Esophagus squamous epithelium (tissue), 5 donors: ENCODE results near the gene MYT1. TPM values are rescaled to one million over a fixed set of nuclear protein-coding genes. Genes with fewer than 3 reads are reported as not detected.
"Not testable (repeated sequence)": the region's sequence is repeated elsewhere in the genome, so short reads cannot be mapped to it uniquely, and the experiment has no call there.

Experiments
- DNase-seq: peaks from one replicate; lab custom pipeline; 2025; lab: John Stamatoyannopoulos, UW
- H3K27ac ChIP-seq, 4 donors: fragments of 200-600 bp; sonication (generic); one replicate each; pipeline ENCODE4 v1.5.1; 2016 to 2019; ENCODE audit warnings: mild to moderate bottlenecking in 1 of 4
- H3K27me3 ChIP-seq, 4 donors: fragments of 200-600 bp; sonication (generic); 1 replicate in 3 of 4; 2 replicates in 1 of 4; pipeline versions ENCODE4 v1.5.1 to v1.6.0; 2017 to 2021; ENCODE audit warnings: antibody characterized with exemption in 1 of 4
- H3K36me3 ChIP-seq, 3 donors: fragments of 200-600 bp; sonication (generic); one replicate each; pipeline ENCODE4 v1.5.1; 2016 to 2019
- H3K4me1 ChIP-seq, 3 donors: fragments of 200-600 bp; sonication (generic); one replicate each; pipeline ENCODE4 v1.5.1; 2017 to 2019
- H3K4me3 ChIP-seq, 4 donors: fragments of 200-600 bp; sonication (generic); 1 replicate in 3 of 4; 2 replicates in 1 of 4; pipeline ENCODE4 v1.5.1; 2016 to 2019; ENCODE audit warnings: mild to moderate bottlenecking in 2 of 4, moderate library complexity in 1 of 4
- H3K9me3 ChIP-seq, 3 donors: fragments of 200-600 bp; sonication (generic); one replicate each; pipeline ENCODE4 v1.5.1; 2016 to 2019
- POLR2A ChIP-seq, 4 donors: fragments of 450-650 bp; IDR thresholded peaks; one replicate each; pipeline ENCODE4 v1.6.1; 2017; ENCODE audit warnings: antibody characterized with exemption in 4 of 4, mild to moderate bottlenecking in 4 of 4, moderate library complexity in 3 of 4
- WGBS, 2 donors: methylation state at CpG; one replicate each; pipeline ENCODE4 v1.1.5; 2018; 5-methylcytosine and 5-hydroxymethylcytosine counted together
- intact Hi-C: fragments of 100-400 bp; cut with DNase I; formaldehyde crosslinking; loops from one replicate; pipeline ENCODE4 v1.15.0; 2022
- total RNA-seq, 4 donors: library from RNA; depleted of rRNA; stranded (reverse); fragments of >200 nt; gene quantifications; one replicate each; pipeline ENCODE4 v1.1.0, GENCODE V29; 2016
- TF ChIP-seq, protein P1 (sequence below), 6 experiments: fragments of 450-650 bp in 4 of 6; fragments of 200-600 bp in 2 of 6; sonication (generic) in 2 of 6; IDR thresholded peaks; one replicate each; pipeline ENCODE4 v1.5.1; 2016 to 2019; ENCODE audit warnings: antibody characterized with exemption in 6 of 6, mild to moderate bottlenecking in 4 of 6, moderate library complexity in 4 of 6
- donor health status: DM: yes; HTN: yes; CAD: no.

The MYT1 gene
- not detected for total RNA-seq

DNA sequence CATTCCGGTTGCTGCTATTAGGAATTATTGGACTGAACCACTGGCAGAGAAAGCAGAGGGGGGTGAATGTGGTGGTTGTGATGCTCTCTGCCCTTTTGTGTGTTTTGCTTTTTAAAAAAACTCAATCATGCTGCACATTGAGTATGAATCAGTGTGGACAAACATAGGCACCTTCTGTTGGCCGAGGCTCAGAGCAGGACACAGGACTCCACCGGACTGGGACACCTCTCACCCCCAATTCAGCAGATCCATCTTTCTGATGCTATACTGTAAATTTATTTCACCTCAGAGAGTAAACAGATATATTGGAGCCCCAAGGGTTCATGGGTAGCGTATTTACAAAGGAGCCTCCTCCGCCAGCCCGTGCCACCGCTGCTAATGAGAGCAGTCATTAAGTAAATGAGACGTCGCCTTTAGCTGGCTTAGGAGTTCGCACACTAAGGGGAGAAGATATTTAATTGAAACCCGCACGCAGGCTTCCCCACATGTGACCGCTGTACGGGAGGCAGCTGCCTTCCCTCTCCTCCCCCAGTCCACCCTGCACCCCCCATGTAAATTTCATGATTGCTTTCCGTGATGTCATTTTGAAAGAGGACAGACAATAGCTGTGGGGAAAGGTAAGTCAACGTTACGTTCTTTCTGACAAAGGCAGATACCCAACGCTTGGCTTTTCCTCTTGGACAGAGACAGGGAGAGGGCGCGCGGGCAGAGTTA lies at the start of gene MYT1:
TSS of gene MYT1 (plus strand) at position 330 of the 714 bp plus-strand sequence. CDS start 34,410 bp downstream, outside the sequence.
- H3K9me3 ChIP-seq: no peaks in the 10 kb centered on the region
- intact Hi-C loops: no loop called here
- H3K27ac ChIP-seq: no peak within 1 kb of the TSS
- H3K4me3 ChIP-seq: no peak within 1 kb of the TSS
- WGBS, 2 donors: 71 to 75% methylated on average over 19 to 21 of the region's 21 CpGs
- peaks cover 3 to 100% (median 14%) of the 10 kb centered on the region in 4 donors for H3K27me3 ChIP-seq
- no peak for TF ChIP-seq POLR2A (IDR thresholded peaks at IDR 0.05)
- TF ChIP-seq, protein P1, sequence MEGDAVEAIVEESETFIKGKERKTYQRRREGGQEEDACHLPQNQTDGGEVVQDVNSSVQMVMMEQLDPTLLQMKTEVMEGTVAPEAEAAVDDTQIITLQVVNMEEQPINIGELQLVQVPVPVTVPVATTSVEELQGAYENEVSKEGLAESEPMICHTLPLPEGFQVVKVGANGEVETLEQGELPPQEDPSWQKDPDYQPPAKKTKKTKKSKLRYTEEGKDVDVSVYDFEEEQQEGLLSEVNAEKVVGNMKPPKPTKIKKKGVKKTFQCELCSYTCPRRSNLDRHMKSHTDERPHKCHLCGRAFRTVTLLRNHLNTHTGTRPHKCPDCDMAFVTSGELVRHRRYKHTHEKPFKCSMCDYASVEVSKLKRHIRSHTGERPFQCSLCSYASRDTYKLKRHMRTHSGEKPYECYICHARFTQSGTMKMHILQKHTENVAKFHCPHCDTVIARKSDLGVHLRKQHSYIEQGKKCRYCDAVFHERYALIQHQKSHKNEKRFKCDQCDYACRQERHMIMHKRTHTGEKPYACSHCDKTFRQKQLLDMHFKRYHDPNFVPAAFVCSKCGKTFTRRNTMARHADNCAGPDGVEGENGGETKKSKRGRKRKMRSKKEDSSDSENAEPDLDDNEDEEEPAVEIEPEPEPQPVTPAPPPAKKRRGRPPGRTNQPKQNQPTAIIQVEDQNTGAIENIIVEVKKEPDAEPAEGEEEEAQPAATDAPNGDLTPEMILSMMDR (IDR thresholded peaks at IDR 0.05): no peak
- DNase-seq: no peak
- H3K4me1 ChIP-seq: no peaks in the 10 kb centered on the region
- no peaks in the 10 kb centered on the region for H3K36me3 ChIP-seq

- intact Hi-C loops: no loop called here
- Histone ChIP-seq H3K27ac (no peak overlapping the region), H3K27me3 (peaks cover 0 to 5% (median 0%) of the 10 kb centered on the region in 4 donors), H3K36me3 (no peaks in the 10 kb centered on the region), H3K4me3 (no peak overlapping the region), H3K4me1 (peaks cover 0 to 5% (median 4%) of the 10 kb centered on the region in 3 donors), H3K9me3 (no peaks in the 10 kb centered on the region)
- TF ChIP-seq, protein P1 (IDR thresholded peaks at IDR 0.05): no peak
- TF ChIP-seq POLR2A (IDR thresholded peaks at IDR 0.05): no peak
- no peak for DNase-seq
- 40 to 67% methylated on average over 1 to 3 of the region's 14 CpGs for WGBS, 2 donors
These were observed 48.9 kb upstream of the MYT1 start for GRCh38 chr20:64115171-64115911.

DNA sequence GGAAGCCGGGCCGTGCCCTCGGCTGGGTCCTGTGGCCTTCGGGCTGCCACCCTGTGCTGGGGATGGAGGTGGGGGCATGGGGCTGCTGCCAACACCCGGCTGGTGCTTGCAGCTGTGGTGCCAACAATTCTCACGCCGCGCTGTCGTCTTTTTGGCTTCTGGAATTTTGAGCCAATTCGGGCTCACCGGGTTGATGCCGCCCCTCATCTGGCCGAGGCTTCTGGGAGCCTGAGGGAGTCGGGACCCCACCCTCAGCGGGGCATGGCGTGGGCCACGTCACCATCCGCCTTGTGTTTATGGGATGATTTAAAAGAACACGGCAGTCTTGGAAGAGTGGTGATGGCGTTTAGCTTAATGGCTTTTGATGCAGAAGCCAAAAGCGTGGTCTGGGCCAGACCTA lies 48.2 kb upstream of the MYT1 start:
- Histone ChIP-seq H3K4me3 (no peak overlapping the region), H3K36me3 (no peaks in the 10 kb centered on the region), H3K27ac (no peak overlapping the region), H3K9me3 (no peaks in the 10 kb centered on the region), H3K4me1 (peaks cover 0 to 10% (median 4%) of the 10 kb centered on the region in 3 donors), H3K27me3 (peaks cover 0 to 10% (median 0%) of the 10 kb centered on the region in 4 donors)
- no peak for DNase-seq
- TF ChIP-seq POLR2A (IDR thresholded peaks at IDR 0.05): no peak
- TF ChIP-seq, protein P1 (IDR thresholded peaks at IDR 0.05): no peak
- intact Hi-C loops: no loop called here
- 48 to 83% methylated on average over 1 to 6 of the region's 21 CpGs for WGBS, 2 donors

GRCh38 chr20:64116541-64117431 lies 47.5 kb upstream of the MYT1 start:
- Histone ChIP-seq H3K9me3 (no peaks in the 10 kb centered on the region), H3K36me3 (no peaks in the 10 kb centered on the region), H3K27ac (no peak overlapping the region), H3K27me3 (peaks cover 0 to 18% (median 0%) of the 10 kb centered on the region in 4 donors), H3K4me1 (peaks cover 0 to 10% (median 4%) of the 10 kb centered on the region in 3 donors), H3K4me3 (no peak overlapping the region)
- WGBS, 2 donors: 65 to 90% methylated on average over 11 of the region's 17 CpGs
- DNase-seq: no peak
- TF ChIP-seq, protein P1 (IDR thresholded peaks at IDR 0.05): no peak
- no peak for TF ChIP-seq POLR2A (IDR thresholded peaks at IDR 0.05)
- intact Hi-C loops: no loop called here

DNA sequence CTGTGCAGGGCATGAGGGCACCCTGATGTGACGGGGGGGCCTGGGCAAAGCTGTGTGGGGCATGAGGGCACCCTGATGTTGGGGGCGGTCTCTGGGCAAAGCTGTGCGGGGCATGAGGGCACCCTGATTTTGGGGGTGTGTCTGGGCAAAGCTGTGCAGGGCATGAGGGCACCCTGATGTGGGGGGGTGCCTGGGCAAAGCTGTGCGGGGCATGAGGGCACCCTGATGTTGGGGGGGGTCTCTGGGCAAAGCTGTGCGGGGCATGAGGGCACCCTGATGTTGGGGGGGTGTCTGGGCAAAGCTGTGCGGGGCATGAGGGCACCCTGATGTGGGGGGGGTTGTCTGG lies 46.8 kb upstream of the MYT1 start:
- H3K4me3 ChIP-seq, H3K9me3 ChIP-seq, H3K27ac ChIP-seq, H3K4me1 ChIP-seq, H3K36me3 ChIP-seq, DNase-seq, intact Hi-C loops: not testable (repeated sequence)
- peaks cover 0 to 23% (median 0%) of the 10 kb centered on the region in 4 donors for H3K27me3 ChIP-seq
- WGBS, 2 donors: no CpG with 5 or more reads among the region's 6 CpGs
